Measurements from ENCODE around the gene EIF4G1. TPM values are rescaled to one million over a fixed set of nuclear protein-coding genes. Genes with fewer than 3 reads are reported as not detected.
A peak's percentile ranks its signal among the peaks of the same experiment; 100 is the strongest.

Gene EIF4G1
- total RNA-seq, 1 donor: 245 TPM

- peaks cover 61% of the 10 kb centered on the region for H3K4me1 ChIP-seq (ENCODE audit: insufficient read depth, low read length)
- H3K36me3 ChIP-seq (ENCODE audit: insufficient read depth, low read length): peaks cover 43% of the 10 kb centered on the region
- no peaks in the 10 kb centered on the region for H3K27me3 ChIP-seq (ENCODE audit: insufficient read depth, low read length)
- TF ChIP-seq CTCF (IDR thresholded peaks at IDR 0.05; ENCODE audit: extremely low read depth, low read depth, low read length): no peak
- no peaks in the 10 kb centered on the region for H3K9me3 ChIP-seq (ENCODE audit: low read depth, low read length)
- peak overlapping the region; percentile 94 for H3K4me2 ChIP-seq (ENCODE audit: insufficient read depth, low read length)
- DNase-seq (ENCODE audit: insufficient read length, low spot score, missing footprints): peak; percentile 95
- peaks cover 33% of the 10 kb centered on the region for H4K20me1 ChIP-seq (ENCODE audit: insufficient read depth, low read length)
- peak overlapping the region; percentile 77 for H3K4me3 ChIP-seq (ENCODE audit: insufficient read depth, low read length)
- peaks cover 64% of the 10 kb centered on the region for H3K79me2 ChIP-seq (ENCODE audit: insufficient read depth, low read length)
- H3K27ac ChIP-seq (ENCODE audit: low read depth, low read length): peak overlapping the region; percentile 97
- H2AFZ ChIP-seq (ENCODE audit: low read length): no peak overlapping the region
Observed at GRCh38 chr3:184336547-184337398, 22.4 kb downstream of the EIF4G1 start.

- peak within 1 kb of the TSS; percentile 45 for H2AFZ ChIP-seq (ENCODE audit: low read length)
- peaks cover 42% of the 10 kb centered on the region for H3K36me3 ChIP-seq (ENCODE audit: insufficient read depth, low read length)
- peaks cover 55% of the 10 kb centered on the region for H3K4me1 ChIP-seq (ENCODE audit: insufficient read depth, low read length)
- H3K27ac ChIP-seq (ENCODE audit: low read depth, low read length): peak within 1 kb of the TSS; percentile 97
- H3K4me3 ChIP-seq (ENCODE audit: insufficient read depth, low read length): peak within 1 kb of the TSS; percentile 77
- H4K20me1 ChIP-seq (ENCODE audit: insufficient read depth, low read length): peaks cover 27% of the 10 kb centered on the region
- H3K79me2 ChIP-seq (ENCODE audit: insufficient read depth, low read length): peaks cover 59% of the 10 kb centered on the region
- H3K27me3 ChIP-seq (ENCODE audit: insufficient read depth, low read length): no peaks in the 10 kb centered on the region
- H3K4me2 ChIP-seq (ENCODE audit: insufficient read depth, low read length): peak within 1 kb of the TSS; percentile 94
- no peaks in the 10 kb centered on the region for H3K9me3 ChIP-seq (ENCODE audit: low read depth, low read length)
- peak; percentile 88 for DNase-seq (ENCODE audit: insufficient read length, low spot score, missing footprints)
- no peak for TF ChIP-seq CTCF (IDR thresholded peaks at IDR 0.05; ENCODE audit: extremely low read depth, low read depth, low read length)
Observed at GRCh38 chr3:184337399-184337714, 23.0 kb downstream of the EIF4G1 start, which contains the start of gene FAM131A. TSS of gene FAM131A (plus strand) at chr3:184337600. CDS start at chr3:184337631, 31 bp downstream.

GRCh38 chr3:184337981-184338380 is 23.6 kb downstream of the EIF4G1 start:
- H3K9me3 ChIP-seq (ENCODE audit: low read depth, low read length): no peaks in the 10 kb centered on the region
- peak overlapping the region; percentile 97 for H3K27ac ChIP-seq (ENCODE audit: low read depth, low read length)
- peaks cover 25% of the 10 kb centered on the region for H4K20me1 ChIP-seq (ENCODE audit: insufficient read depth, low read length)
- H2AFZ ChIP-seq (ENCODE audit: low read length): peak overlapping the region; percentile 45
- peak overlapping the region; percentile 94 for H3K4me2 ChIP-seq (ENCODE audit: insufficient read depth, low read length)
- peaks cover 39% of the 10 kb centered on the region for H3K36me3 ChIP-seq (ENCODE audit: insufficient read depth, low read length)
- no peak for DNase-seq (ENCODE audit: insufficient read length, low spot score, missing footprints)
- H3K4me3 ChIP-seq (ENCODE audit: insufficient read depth, low read length): peak overlapping the region; percentile 59
- TF ChIP-seq CTCF (IDR thresholded peaks at IDR 0.05; ENCODE audit: extremely low read depth, low read depth, low read length): no peak
- H3K27me3 ChIP-seq (ENCODE audit: insufficient read depth, low read length): no peaks in the 10 kb centered on the region
- H3K4me1 ChIP-seq (ENCODE audit: insufficient read depth, low read length): peaks cover 49% of the 10 kb centered on the region
- H3K79me2 ChIP-seq (ENCODE audit: insufficient read depth, low read length): peaks cover 53% of the 10 kb centered on the region

GRCh38 chr3:184338511-184338945 is 24.1 kb downstream of the EIF4G1 start:
- no peaks in the 10 kb centered on the region for H3K27me3 ChIP-seq (ENCODE audit: insufficient read depth, low read length)
- peaks cover 22% of the 10 kb centered on the region for H4K20me1 ChIP-seq (ENCODE audit: insufficient read depth, low read length)
- peaks cover 37% of the 10 kb centered on the region for H3K36me3 ChIP-seq (ENCODE audit: insufficient read depth, low read length)
- peak overlapping the region; percentile 46 for H2AFZ ChIP-seq (ENCODE audit: low read length)
- DNase-seq (ENCODE audit: insufficient read length, low spot score, missing footprints): peak; percentile 96
- peak overlapping the region; percentile 94 for H3K4me2 ChIP-seq (ENCODE audit: insufficient read depth, low read length)
- H3K4me3 ChIP-seq (ENCODE audit: insufficient read depth, low read length): peak overlapping the region; percentile 59
- peaks cover 45% of the 10 kb centered on the region for H3K4me1 ChIP-seq (ENCODE audit: insufficient read depth, low read length)
- peaks cover 47% of the 10 kb centered on the region for H3K79me2 ChIP-seq (ENCODE audit: insufficient read depth, low read length)
- no peak for TF ChIP-seq CTCF (IDR thresholded peaks at IDR 0.05; ENCODE audit: extremely low read depth, low read depth, low read length)
- no peaks in the 10 kb centered on the region for H3K9me3 ChIP-seq (ENCODE audit: low read depth, low read length)
- H3K27ac ChIP-seq (ENCODE audit: low read depth, low read length): peak overlapping the region; percentile 97

Data from osteoblast (primary cell).